ENCODE measurements around the gene PAX5. TPM values are rescaled to one million over a fixed set of nuclear protein-coding genes. Genes with fewer than 3 reads are reported as not detected.
A peak's percentile ranks its signal among the peaks of the same experiment; 100 is the strongest.

Gene PAX5
- polyA plus RNA-seq, 2 of the 4 experiments (the other 2 are of a cell fraction): not detected

DNA sequence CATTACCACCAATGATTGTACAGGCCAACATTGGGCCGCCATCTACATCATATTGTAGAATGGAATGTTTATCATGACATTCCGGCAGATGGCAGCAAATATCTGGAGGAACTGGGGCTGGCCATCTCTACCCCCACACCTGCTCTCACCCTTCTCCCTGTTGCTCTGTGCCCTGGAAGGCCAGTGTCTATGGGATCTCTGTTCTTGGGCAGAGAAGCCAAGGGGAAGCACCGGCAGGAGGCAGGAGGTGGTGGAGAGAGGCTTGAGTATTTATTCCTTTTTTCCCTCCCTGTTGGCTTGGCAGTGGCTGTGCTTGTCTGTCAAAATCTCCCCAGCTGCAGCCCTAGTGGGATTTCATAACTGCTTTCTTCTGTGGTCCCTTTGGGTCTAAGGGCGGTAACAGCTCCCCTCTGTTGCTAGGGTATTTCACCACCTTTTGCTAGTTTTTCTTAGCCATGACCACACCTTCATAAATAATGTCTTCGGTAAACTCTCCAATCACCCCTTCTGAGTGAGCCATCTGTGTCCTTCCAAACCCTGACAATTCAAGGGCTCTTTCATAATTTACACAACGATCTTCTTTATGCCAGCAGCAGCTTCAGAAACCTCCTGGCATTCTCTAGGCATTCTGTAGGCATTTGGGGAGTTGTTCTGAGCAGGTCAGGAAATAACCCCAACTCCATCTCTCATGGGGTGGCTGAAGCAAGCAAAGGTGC lies 235.6 kb downstream of the PAX5 start:
- FAIRE-seq: no peak
- Histone ChIP-seq H3K4me2 (no peak overlapping the region), H3K4me3 (no peak overlapping the region), H3K27ac (no peak overlapping the region), H3K4me1 (0 out of 3 replicates have a peak, but pooled peaks cover 5% of the 10 kb centered on the region), H3K9me3 (peaks cover 7% of the 10 kb centered on the region)
- ChIA-PET CTCF (interaction anchor here (0.8 to 12.3 kb wide), 13 partner anchors 9 to 717 kb away, joined by 3 to 95 read pairs (median 4); no protein-coding TSS in a partner anchor), POLR2A (no interaction called here)
- TF ChIP-seq RAD21 (conservative IDR thresholded peaks at IDR 0.05 in 1 of 2, IDR thresholded peaks at IDR 0.05 in 1 of 2): peak; percentile 70 to 81
- TF ChIP-seq BHLHE40 (IDR thresholded peaks at IDR 0.05; ENCODE audit: low read depth, low read length): no peak
- TF ChIP-seq, protein P1, sequence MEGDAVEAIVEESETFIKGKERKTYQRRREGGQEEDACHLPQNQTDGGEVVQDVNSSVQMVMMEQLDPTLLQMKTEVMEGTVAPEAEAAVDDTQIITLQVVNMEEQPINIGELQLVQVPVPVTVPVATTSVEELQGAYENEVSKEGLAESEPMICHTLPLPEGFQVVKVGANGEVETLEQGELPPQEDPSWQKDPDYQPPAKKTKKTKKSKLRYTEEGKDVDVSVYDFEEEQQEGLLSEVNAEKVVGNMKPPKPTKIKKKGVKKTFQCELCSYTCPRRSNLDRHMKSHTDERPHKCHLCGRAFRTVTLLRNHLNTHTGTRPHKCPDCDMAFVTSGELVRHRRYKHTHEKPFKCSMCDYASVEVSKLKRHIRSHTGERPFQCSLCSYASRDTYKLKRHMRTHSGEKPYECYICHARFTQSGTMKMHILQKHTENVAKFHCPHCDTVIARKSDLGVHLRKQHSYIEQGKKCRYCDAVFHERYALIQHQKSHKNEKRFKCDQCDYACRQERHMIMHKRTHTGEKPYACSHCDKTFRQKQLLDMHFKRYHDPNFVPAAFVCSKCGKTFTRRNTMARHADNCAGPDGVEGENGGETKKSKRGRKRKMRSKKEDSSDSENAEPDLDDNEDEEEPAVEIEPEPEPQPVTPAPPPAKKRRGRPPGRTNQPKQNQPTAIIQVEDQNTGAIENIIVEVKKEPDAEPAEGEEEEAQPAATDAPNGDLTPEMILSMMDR (IDR thresholded peaks at IDR 0.05): peak; percentile 56
- TF ChIP-seq SMC3 (IDR thresholded peaks at IDR 0.05): peak; percentile 28; the same call in 2 of the 3 replicates
- 15% methylated on average over 6 of the region's 6 CpGs for WGBS (ENCODE audit: missing lambda C conversion rate)
- DNase-seq (ENCODE audit: low read depth in 1 of 2, low spot score in 1 of 2): peak; percentile 35 to 76
- ATAC-seq: peak; percentile 72 to 90

DNA sequence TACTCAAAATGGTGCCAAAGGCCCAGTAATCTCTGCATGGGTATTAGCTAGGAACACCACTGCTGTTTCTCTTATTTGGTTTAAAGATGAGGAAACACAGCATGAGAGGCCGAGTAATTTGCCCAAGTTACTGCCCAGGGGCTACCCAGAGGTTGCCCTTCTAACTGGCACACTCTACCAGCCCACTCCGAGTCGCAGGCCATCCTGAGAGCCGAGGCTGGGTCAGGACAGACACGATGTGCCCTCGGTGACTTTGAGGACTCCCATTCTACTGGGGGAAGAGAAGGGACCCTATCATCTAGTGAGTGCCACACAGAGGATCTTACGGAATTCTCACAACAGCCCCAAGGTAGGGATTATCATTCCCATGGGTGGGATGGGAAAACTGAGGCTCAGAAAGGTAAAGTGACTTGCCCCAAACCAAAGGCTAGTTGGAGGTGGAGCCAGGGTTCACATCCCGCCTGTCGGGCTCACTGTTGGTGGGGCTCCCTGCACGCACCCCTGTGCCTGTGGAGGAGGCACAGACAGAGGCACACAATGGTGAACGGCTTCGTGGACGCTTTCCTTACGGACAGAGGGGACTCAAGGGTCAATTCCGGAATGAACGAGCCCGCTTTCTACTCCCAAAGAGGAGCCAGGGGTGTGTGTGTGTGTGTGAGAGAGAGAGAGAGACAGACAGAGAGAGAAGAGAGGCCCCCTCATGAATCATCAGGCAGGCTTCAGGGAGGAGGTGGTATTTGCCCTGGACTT lies 236.4 kb downstream of the PAX5 start:
- POLR2A ChIA-PET: no interaction called here
- no peak for FAIRE-seq
- WGBS (ENCODE audit: missing lambda C conversion rate): 46% methylated on average over 17 of the region's 17 CpGs

More for the DNA sequence above, 236.4 kb downstream of the PAX5 start:
- Histone ChIP-seq H3K4me1 (0 out of 3 replicates have a peak, but pooled peaks cover 5% of the 10 kb centered on the region), H3K4me3 (no peak overlapping the region), H3K4me2 (no peak overlapping the region), H3K9me3 (peaks cover 16% of the 10 kb centered on the region), H3K27ac (no peak overlapping the region)
- no peak for TF ChIP-seq EHF (CRISPR knock-in tag; IDR thresholded peaks at IDR 0.05)
- no peak for TF ChIP-seq SREBF2 (IDR thresholded peaks at IDR 0.05)
- TF ChIP-seq KDM1A (IDR thresholded peaks at IDR 0.05; ENCODE audit: low read depth): no peak
- no peak for TF ChIP-seq HOXB13 (CRISPR knock-in tag; IDR thresholded peaks at IDR 0.05; ENCODE audit: low read depth)
- no peak for TF ChIP-seq MYC (IDR thresholded peaks at IDR 0.05; ENCODE audit: borderline replicate concordance, low read length)
- TF ChIP-seq, protein P2, sequence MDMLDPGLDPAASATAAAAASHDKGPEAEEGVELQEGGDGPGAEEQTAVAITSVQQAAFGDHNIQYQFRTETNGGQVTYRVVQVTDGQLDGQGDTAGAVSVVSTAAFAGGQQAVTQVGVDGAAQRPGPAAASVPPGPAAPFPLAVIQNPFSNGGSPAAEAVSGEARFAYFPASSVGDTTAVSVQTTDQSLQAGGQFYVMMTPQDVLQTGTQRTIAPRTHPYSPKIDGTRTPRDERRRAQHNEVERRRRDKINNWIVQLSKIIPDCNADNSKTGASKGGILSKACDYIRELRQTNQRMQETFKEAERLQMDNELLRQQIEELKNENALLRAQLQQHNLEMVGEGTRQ (IDR thresholded peaks at IDR 0.05): no peak
- TF ChIP-seq, protein P3, sequence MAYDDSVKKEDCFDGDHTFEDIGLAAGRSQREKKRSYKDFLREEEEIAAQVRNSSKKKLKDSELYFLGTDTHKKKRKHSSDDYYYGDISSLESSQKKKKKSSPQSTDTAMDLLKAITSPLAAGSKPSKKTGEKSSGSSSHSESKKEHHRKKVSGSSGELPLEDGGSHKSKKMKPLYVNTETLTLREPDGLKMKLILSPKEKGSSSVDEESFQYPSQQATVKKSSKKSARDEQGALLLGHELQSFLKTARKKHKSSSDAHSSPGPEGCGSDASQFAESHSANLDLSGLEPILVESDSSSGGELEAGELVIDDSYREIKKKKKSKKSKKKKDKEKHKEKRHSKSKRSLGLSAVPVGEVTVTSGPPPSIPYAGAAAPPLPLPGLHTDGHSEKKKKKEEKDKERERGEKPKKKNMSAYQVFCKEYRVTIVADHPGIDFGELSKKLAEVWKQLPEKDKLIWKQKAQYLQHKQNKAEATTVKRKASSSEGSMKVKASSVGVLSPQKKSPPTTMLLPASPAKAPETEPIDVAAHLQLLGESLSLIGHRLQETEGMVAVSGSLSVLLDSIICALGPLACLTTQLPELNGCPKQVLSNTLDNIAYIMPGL (CRISPR knock-in tag; IDR thresholded peaks at IDR 0.05; ENCODE audit: borderline replicate concordance): no peak
- TF ChIP-seq PHF8 (IDR thresholded peaks at IDR 0.05; ENCODE audit: borderline replicate concordance, low read depth): no peak
- TF ChIP-seq CEBPB (IDR thresholded peaks at IDR 0.05): no peak
- TF ChIP-seq, protein P4, sequence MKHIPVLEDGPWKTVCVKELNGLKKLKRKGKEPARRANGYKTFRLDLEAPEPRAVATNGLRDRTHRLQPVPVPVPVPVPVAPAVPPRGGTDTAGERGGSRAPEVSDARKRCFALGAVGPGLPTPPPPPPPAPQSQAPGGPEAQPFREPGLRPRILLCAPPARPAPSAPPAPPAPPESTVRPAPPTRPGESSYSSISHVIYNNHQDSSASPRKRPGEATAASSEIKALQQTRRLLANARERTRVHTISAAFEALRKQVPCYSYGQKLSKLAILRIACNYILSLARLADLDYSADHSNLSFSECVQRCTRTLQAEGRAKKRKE (CRISPR knock-in tag; IDR thresholded peaks at IDR 0.05; ENCODE audit: low read depth): no peak
- TF ChIP-seq TP53 (CRISPR knock-in tag; IDR thresholded peaks at IDR 0.05): no peak
- TF ChIP-seq RCOR1 (IDR thresholded peaks at IDR 0.05; ENCODE audit: low read depth, low read length): no peak
- CTCF ChIA-PET: interaction anchor here (0.5 to 12.3 kb wide), 12 partner anchors 8 to 178 kb away, joined by 3 to 95 read pairs (median 4); no protein-coding TSS in a partner anchor
- DNase-seq (ENCODE audit: low read depth in 1 of 2, low spot score in 1 of 2) (no peak), ATAC-seq (no peak)

Data from A549 (cell line).